ENCODE data around the gene GNAL.

GNAL gene

GRCh38 chr18:11859282-11859830, 170.3 kb downstream of the GNAL start:
- no peak overlapping the region for H3K4me3 ChIP-seq (ENCODE audit: low read depth, low read length)
- H3K9ac ChIP-seq, result no peak overlapping the region
- no peak overlapping the region for H3K4me2 ChIP-seq (ENCODE audit: low read length)
- TF ChIP-seq, protein P1, sequence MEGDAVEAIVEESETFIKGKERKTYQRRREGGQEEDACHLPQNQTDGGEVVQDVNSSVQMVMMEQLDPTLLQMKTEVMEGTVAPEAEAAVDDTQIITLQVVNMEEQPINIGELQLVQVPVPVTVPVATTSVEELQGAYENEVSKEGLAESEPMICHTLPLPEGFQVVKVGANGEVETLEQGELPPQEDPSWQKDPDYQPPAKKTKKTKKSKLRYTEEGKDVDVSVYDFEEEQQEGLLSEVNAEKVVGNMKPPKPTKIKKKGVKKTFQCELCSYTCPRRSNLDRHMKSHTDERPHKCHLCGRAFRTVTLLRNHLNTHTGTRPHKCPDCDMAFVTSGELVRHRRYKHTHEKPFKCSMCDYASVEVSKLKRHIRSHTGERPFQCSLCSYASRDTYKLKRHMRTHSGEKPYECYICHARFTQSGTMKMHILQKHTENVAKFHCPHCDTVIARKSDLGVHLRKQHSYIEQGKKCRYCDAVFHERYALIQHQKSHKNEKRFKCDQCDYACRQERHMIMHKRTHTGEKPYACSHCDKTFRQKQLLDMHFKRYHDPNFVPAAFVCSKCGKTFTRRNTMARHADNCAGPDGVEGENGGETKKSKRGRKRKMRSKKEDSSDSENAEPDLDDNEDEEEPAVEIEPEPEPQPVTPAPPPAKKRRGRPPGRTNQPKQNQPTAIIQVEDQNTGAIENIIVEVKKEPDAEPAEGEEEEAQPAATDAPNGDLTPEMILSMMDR (IDR thresholded peaks at IDR 0.05), result no peak
- no peak overlapping the region for H2AFZ ChIP-seq
- H3K36me3 ChIP-seq (ENCODE audit: control insufficient read depth, insufficient read depth, low read length), result no peaks in the 10 kb centered on the region
- H3K27me3 ChIP-seq (ENCODE audit: control insufficient read depth, insufficient read depth, low read length), result no peaks in the 10 kb centered on the region
- no peak overlapping the region for H3K27ac ChIP-seq
- H3K4me1 ChIP-seq, result peaks cover 6% of the 10 kb centered on the region
- no peaks in the 10 kb centered on the region for H3K9me3 ChIP-seq (ENCODE audit: control insufficient read depth, low read length)
- no peaks in the 10 kb centered on the region for H3K79me2 ChIP-seq

DNA sequence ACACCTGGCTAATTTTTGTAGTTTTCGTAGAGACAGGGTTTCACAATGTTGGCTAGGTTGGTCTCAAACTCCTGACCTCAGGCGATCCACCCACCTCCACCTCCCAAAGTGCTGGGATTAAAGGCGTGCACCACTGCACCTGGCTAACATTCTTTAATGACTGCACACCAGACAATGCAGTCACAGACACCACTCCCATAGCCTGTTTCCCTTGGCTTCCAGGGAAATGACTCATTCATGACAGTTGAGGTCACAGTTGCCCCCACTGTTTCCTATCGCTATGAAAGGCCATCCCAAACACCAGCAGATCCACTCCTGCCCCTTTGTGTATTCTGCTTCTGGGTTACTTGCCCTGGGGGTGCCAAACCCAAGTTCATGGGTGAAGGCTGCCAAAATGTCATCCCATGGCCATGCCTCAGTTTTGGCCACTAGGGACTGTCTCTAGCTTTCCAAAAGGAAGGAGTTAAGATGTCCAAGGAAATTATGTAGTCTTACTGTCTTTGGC, 170.9 kb downstream of the GNAL start:
- no peaks in the 10 kb centered on the region for H3K9me3 ChIP-seq (ENCODE audit: control insufficient read depth, low read length)
- no peaks in the 10 kb centered on the region for H3K27me3 ChIP-seq (ENCODE audit: control insufficient read depth, insufficient read depth, low read length)
- no peak overlapping the region for H2AFZ ChIP-seq
- TF ChIP-seq, protein P1 (IDR thresholded peaks at IDR 0.05), result no peak
- H3K36me3 ChIP-seq (ENCODE audit: control insufficient read depth, insufficient read depth, low read length), result no peaks in the 10 kb centered on the region
- no peak overlapping the region for H3K4me2 ChIP-seq (ENCODE audit: low read length)
- no peaks in the 10 kb centered on the region for H3K79me2 ChIP-seq
- H3K9ac ChIP-seq, result no peak overlapping the region
- H3K4me3 ChIP-seq (ENCODE audit: low read depth, low read length), result no peak overlapping the region
- H3K27ac ChIP-seq, result no peak overlapping the region
- peaks cover 6% of the 10 kb centered on the region for H3K4me1 ChIP-seq

DNA sequence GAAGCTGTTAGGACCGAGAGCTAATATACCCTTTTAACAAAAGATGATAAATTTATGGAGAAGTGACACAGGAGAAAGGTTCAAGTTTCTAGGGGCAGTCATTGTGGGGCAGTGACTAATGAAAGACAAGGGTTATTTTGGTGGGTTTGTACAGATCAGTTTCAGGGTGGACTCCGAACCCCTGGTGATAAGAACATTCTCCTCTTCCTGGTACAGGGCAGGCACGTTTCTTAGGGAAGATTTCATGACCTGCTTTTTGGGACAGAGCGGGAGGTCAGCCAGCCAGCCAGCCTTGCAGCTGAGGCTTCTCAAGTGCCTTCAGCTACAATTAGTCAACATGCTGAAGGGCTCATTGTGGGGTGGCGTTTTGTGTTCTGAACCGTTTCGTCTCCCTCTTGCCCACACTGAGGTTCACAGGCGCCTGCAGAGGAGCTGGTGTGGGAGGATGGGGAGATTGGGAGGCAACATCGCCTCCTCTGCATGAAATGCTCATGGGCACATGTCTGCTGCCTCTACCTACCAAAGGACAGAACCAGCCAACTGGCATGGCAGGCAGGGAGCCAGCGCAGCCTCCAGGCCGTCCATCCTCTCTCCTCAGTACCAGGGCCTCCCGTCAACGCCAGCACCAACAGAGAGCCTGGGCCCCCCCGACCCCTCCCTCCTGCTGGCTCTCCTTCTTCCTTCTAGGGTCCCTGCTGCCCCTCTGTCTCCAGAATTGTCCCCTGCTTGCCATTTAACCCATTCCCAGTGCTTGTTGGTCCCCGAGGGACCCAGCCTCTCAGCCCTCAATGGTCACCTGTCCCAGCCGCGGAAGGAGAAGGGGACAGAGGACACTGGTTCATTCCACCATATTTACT, 171.8 kb downstream of the GNAL start:
- Histone ChIP-seq H3K27ac (no peak overlapping the region), H3K9ac (no peak overlapping the region), H3K4me1 (peaks cover 6% of the 10 kb centered on the region), H3K79me2 (no peaks in the 10 kb centered on the region), H3K4me3 (ENCODE audit: low read depth, low read length) (no peak overlapping the region), H3K27me3 (ENCODE audit: control insufficient read depth, insufficient read depth, low read length) (no peaks in the 10 kb centered on the region), H3K36me3 (ENCODE audit: control insufficient read depth, insufficient read depth, low read length) (no peaks in the 10 kb centered on the region), H3K9me3 (ENCODE audit: control insufficient read depth, low read length) (no peaks in the 10 kb centered on the region), H2AFZ (no peak overlapping the region), H3K4me2 (ENCODE audit: low read length) (no peak overlapping the region)
- TF ChIP-seq, protein P1 (IDR thresholded peaks at IDR 0.05), result no peak

DNA sequence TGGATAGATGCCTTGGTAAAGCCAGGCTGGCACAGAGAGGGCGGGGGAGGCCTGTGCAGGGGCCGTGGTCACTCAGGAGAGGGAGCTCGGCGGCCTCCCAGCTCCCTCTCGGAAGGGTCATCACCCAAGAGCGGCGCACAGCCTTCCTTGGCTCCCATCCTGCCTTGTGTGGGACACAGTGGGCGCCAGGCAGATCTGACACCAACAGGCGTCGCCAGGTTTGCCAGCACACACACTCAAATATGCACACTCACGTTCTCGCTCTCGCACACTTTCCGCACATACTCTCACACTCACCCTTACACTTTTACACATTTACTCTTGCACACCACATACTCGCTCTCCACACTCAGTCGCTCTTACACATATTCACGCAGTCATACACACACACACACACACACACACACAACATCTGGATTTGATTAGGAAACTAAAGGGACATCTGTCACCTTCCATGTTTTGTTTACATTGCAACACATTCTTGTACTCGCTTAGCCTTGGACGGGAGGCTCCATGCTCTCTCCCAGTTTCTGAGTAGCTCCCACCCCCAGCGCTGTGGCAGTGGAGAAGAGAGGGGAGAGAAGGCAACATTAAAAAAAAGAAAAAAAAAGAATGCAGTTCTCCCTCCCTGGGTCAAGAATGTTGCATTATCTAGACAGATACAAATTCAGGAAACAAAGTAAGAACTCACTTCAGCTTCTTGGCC, 172.7 kb downstream of the GNAL start:
- Histone ChIP-seq H3K27ac (no peak overlapping the region), H3K4me2 (ENCODE audit: low read length) (no peak overlapping the region)
- TF ChIP-seq, protein P1 (IDR thresholded peaks at IDR 0.05), result no peak

More for the DNA sequence above, 172.7 kb downstream of the GNAL start:
- Histone ChIP-seq H3K9me3 (ENCODE audit: control insufficient read depth, low read length) (no peaks in the 10 kb centered on the region), H3K27me3 (ENCODE audit: control insufficient read depth, insufficient read depth, low read length) (no peaks in the 10 kb centered on the region), H2AFZ (no peak overlapping the region), H3K9ac (no peak overlapping the region), H3K79me2 (no peaks in the 10 kb centered on the region), H3K36me3 (ENCODE audit: control insufficient read depth, insufficient read depth, low read length) (no peaks in the 10 kb centered on the region), H3K4me3 (ENCODE audit: low read depth, low read length) (no peak overlapping the region), H3K4me1 (peaks cover 6% of the 10 kb centered on the region)
